Natural killer cell (primary cell): ENCODE data around the gene IL22RA2. TPM values are rescaled to one million over a fixed set of nuclear protein-coding genes. Genes with fewer than 3 reads are reported as not detected.

Source experiments
- ATAC-seq, 3 donors: fragments of 150-1000 bp in 2 of 3; fragments of 200-7000 bp in 1 of 3; cut with Tn5 transposase; 1 replicate in 1 of 3; 2 replicates in 2 of 3; pipeline ENCODE4 v1.10.0; 2021; ENCODE audit warnings: mild to moderate bottlenecking in 2 of 3, moderate library complexity in 2 of 3
- DNase-seq, 2 donors: peaks; one replicate each; pipeline versions ENCODE4 v3.0.0 to v3.0.0-alpha.2; 2013 to 2021; ENCODE audit warnings: mixed read lengths in 1 of 2
- H3K27ac ChIP-seq: one replicate; pipeline ENCODE4 v1.5.1; 2013; ENCODE audit warnings: mild to moderate bottlenecking, low read length
- H3K27me3 ChIP-seq: one replicate; pipeline ENCODE4 v1.6.1; 2013; ENCODE audit warnings: low read length; ENCODE audit not compliant: control insufficient read depth, insufficient read depth
- H3K36me3 ChIP-seq: one replicate; pipeline ENCODE4 v1.6.1; 2013; ENCODE audit warnings: low read length; ENCODE audit not compliant: control insufficient read depth, insufficient read depth
- H3K4me1 ChIP-seq: one replicate; pipeline ENCODE4 v1.6.1; 2013; ENCODE audit warnings: low read length; ENCODE audit not compliant: control insufficient read depth, insufficient read depth
- H3K4me3 ChIP-seq: one replicate; pipeline ENCODE4 v1.5.1; 2013; ENCODE audit warnings: low read length
- H3K9me3 ChIP-seq: one replicate; pipeline ENCODE4 v1.6.1; 2013; ENCODE audit warnings: low read length; ENCODE audit not compliant: control insufficient read depth, insufficient read depth
- H3K27ac Mint-ChIP-seq, 2 donors: one replicate each; pipeline ENCODE4 v1.8.0; 2022; ENCODE audit warnings: mild to moderate bottlenecking in 2 of 2, mixed read lengths in 2 of 2, moderate library complexity in 1 of 2
- H3K27me3 Mint-ChIP-seq, 2 donors: one replicate each; pipeline ENCODE4 v1.8.0; 2022; ENCODE audit warnings: low read depth in 2 of 2, mixed read lengths in 2 of 2
- H3K36me3 Mint-ChIP-seq: one replicate; pipeline ENCODE4 v1.8.0; 2022; ENCODE audit warnings: mixed read lengths
- H3K4me1 Mint-ChIP-seq, 2 donors: one replicate each; pipeline ENCODE4 v1.8.0; 2022; ENCODE audit warnings: mixed read lengths in 2 of 2
- H3K4me3 Mint-ChIP-seq: one replicate; pipeline ENCODE4 v1.8.0; 2022; ENCODE audit warnings: mild to moderate bottlenecking, moderate library complexity, mixed read lengths
- H3K9me3 Mint-ChIP-seq, 2 donors: one replicate each; pipeline ENCODE4 v1.8.0; 2022; ENCODE audit warnings: mixed read lengths in 2 of 2
- WGBS: methylation state at CpG from one replicate; pipeline ENCODE4 v1.1.7; 2013; ENCODE audit warnings: missing lambda C conversion rate; ENCODE audit not compliant: insufficient coverage; 5-methylcytosine and 5-hydroxymethylcytosine counted together
- intact Hi-C: fragments of 100-400 bp; cut with micrococcal nuclease; formaldehyde crosslinking; loops from one replicate; pipeline ENCODE4 v1.14.2; 2022
- total RNA-seq, 4 donors: library from RNA; stranded (reverse); fragments of 120-200 nt in 1 of 4; gene quantifications; one replicate each; pipeline versions ENCODE4 v1.2.3 to v1.2.4, GENCODE V29; 2013 to 2022
- TF ChIP-seq, protein P1 (sequence below): fragments of 200-600 bp; IDR thresholded peaks from one replicate; pipeline ENCODE4 v1.8.0; 2022; ENCODE audit warnings: antibody characterized with exemption

IL22RA2 gene
- total RNA-seq, 3 donors from 2014 or later (not counting 1 experiment from before 2014, with no cell fraction given), result not detected

DNA sequence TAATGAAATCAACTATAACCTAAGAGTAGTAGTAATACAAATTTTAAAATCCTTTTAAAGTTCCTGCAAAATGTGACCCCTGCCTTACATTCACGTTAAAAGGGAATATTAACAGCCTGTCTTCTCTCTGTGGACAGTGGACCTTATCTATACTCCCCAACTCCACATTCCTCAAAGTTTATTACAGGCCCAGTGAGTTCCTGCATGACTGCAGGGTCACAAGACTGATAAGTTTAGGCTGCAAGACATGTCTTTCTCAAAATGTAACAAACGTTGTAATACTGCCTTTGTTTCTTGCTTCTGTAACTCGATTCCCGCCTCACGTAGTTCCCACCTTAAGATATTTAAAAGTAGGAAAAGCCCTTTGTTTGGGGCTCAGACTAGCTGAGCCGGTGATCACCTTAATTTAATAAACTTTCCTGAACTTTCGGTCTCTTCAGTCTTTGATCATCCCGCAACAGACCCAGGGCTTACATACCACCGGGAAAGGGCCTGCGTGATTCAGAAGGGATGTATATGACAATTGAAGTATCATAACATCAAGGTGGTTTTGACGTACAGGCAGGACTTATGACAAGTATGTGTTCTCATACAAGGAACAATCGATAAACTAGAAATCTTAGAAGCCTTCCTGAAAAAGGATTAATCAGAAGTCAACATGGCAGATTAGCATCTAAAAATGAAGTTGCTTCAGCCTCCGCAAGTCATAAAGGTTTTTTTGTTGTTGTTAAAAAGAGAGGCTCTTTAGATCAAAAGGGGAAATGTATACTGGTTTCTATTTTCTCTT, 3.0 kb downstream of the IL22RA2 start:
- Histone ChIP-seq H3K9me3 (no peaks in the 10 kb centered on the region), H3K4me1 (peaks cover 20% of the 10 kb centered on the region), H3K27ac (no peak overlapping the region), H3K36me3 (no peaks in the 10 kb centered on the region), H3K4me3 (no peak overlapping the region), H3K27me3 (no peaks in the 10 kb centered on the region)
- H3K27ac Mint-ChIP-seq, result no peak overlapping the region
- no peak for DNase-seq
- no peaks in the 10 kb centered on the region for H3K9me3 Mint-ChIP-seq
- ATAC-seq, result no peak
- TF ChIP-seq, protein P1, sequence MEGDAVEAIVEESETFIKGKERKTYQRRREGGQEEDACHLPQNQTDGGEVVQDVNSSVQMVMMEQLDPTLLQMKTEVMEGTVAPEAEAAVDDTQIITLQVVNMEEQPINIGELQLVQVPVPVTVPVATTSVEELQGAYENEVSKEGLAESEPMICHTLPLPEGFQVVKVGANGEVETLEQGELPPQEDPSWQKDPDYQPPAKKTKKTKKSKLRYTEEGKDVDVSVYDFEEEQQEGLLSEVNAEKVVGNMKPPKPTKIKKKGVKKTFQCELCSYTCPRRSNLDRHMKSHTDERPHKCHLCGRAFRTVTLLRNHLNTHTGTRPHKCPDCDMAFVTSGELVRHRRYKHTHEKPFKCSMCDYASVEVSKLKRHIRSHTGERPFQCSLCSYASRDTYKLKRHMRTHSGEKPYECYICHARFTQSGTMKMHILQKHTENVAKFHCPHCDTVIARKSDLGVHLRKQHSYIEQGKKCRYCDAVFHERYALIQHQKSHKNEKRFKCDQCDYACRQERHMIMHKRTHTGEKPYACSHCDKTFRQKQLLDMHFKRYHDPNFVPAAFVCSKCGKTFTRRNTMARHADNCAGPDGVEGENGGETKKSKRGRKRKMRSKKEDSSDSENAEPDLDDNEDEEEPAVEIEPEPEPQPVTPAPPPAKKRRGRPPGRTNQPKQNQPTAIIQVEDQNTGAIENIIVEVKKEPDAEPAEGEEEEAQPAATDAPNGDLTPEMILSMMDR, result no peak
- H3K36me3 Mint-ChIP-seq, result no peaks in the 10 kb centered on the region
- no peak overlapping the region for H3K4me3 Mint-ChIP-seq
- H3K4me1 Mint-ChIP-seq, result peaks cover 13 to 15% of the 10 kb centered on the region in 2 donors
- peaks cover 6 to 12% of the 10 kb centered on the region in 2 donors for H3K27me3 Mint-ChIP-seq
- 94% methylated on average over 13 of the region's 13 CpGs for WGBS
- intact Hi-C loops, result no loop called here

DNA sequence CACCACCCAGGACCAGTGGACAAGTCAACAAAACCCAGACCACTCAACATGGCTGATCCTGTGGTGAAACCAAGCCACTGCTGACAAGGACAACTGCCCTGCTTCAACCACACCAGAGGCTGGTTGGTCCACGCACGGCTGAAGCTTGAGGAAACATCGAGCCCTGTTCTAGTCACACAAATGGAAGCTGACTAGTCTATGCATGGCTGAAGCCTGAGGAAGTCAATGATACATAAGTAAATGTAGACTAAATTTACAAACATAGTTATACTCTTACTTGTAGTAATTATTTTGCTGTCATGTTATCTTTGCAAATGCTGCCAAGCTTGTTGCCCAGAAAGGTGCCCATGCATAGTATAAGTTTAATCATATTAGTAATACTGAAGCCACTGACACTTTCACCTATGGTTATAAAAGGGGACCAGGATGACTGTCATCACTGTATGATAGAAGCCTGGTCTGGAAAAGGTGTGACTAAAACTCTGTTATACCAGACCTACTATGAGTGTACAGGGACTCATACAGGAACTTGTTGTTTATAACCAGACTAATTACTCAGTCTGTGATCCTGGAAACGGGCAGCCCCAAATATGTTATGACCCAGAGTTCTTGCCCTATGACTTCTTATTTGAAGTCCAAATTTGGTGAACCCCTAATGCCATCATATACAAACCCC, 5.6 kb downstream of the IL22RA2 start:
- Mint-ChIP-seq H3K4me1 (peaks cover 35 to 40% of the 10 kb centered on the region in 2 donors), H3K27me3 (peaks cover 13 to 22% of the 10 kb centered on the region in 2 donors), H3K9me3 (peaks cover 0 to 5% of the 10 kb centered on the region in 2 donors), H3K4me3 (no peak overlapping the region), H3K36me3 (peaks cover 7% of the 10 kb centered on the region), H3K27ac (no peak overlapping the region)
- intact Hi-C loops, result loop anchor here (5.0 kb wide), 1 partner anchor 76 kb away; no protein-coding TSS in a partner anchor
- Histone ChIP-seq H3K4me3 (no peak overlapping the region), H3K36me3 (no peaks in the 10 kb centered on the region), H3K27ac (no peak overlapping the region), H3K9me3 (peaks cover 6% of the 10 kb centered on the region), H3K27me3 (no peaks in the 10 kb centered on the region), H3K4me1 (peaks cover 33% of the 10 kb centered on the region)
- 83% methylated on average over 4 of the region's 4 CpGs for WGBS
- DNase-seq (no peak), ATAC-seq (no peak)
- TF ChIP-seq, protein P1, result no peak

DNA sequence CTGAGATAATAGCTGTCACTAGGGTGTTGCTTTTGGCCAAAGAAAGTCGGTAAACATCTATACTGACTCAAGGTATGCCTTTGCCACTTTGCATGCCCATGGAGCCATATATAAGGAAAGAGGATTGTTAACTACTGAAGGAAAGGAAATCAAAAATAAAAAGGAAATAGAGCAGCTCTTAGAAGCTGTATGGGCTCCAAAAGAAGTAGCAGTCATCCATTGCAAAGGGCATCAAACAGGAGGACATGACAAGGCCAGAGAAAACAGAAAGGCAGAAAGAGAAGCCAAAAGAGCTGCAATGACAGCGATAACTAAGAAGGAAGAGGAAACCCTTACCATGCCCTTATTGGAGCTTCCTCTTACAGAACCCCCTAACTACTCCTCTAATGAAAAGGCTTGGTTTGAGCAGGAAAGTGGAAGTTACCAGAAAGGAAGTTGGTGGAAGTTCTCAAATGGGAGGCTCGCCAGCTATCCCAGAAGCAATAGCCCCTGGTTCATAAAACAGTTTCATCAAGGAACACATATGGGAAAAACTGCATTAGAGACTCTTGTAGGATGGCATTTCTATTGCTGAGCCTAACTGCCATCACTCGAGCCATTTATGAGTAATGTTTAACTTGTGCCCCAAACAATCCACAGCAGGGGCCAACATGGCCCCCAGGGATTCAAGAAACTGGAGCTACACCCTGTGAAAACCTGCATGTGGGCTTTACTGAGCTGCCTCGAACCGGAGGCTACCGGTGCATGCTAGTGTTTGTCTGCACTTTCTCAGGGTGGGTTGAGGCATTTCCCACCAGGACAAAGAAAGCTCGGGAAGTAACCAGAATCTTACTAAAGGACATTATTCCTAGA, 7.0 kb downstream of the IL22RA2 start:
- H3K36me3 Mint-ChIP-seq, result peaks cover 7% of the 10 kb centered on the region
- Histone ChIP-seq H3K27ac (no peak overlapping the region), H3K4me1 (peaks cover 30% of the 10 kb centered on the region), H3K4me3 (no peak overlapping the region), H3K27me3 (no peaks in the 10 kb centered on the region), H3K9me3 (peaks cover 6% of the 10 kb centered on the region), H3K36me3 (no peaks in the 10 kb centered on the region)
- H3K4me1 Mint-ChIP-seq, result peaks cover 40% of the 10 kb centered on the region in 2 donors
- peak overlapping the region in 1 of 2 donors; percentile 53 for H3K27ac Mint-ChIP-seq
- TF ChIP-seq, protein P1, result no peak
- DNase-seq (no peak), ATAC-seq (no peak)
- H3K27me3 Mint-ChIP-seq, result peaks cover 19 to 28% of the 10 kb centered on the region in 2 donors
- H3K9me3 Mint-ChIP-seq, result peaks cover 0 to 5% of the 10 kb centered on the region in 2 donors
- peak overlapping the region; percentile 77 for H3K4me3 Mint-ChIP-seq
- 86% methylated on average over 7 of the region's 8 CpGs for WGBS
- intact Hi-C loops, result loop anchor here (5.0 kb wide), 1 partner anchor 74 kb away; no protein-coding TSS in a partner anchor
